ENCODE data around the gene RERE.

Gene RERE

DNA sequence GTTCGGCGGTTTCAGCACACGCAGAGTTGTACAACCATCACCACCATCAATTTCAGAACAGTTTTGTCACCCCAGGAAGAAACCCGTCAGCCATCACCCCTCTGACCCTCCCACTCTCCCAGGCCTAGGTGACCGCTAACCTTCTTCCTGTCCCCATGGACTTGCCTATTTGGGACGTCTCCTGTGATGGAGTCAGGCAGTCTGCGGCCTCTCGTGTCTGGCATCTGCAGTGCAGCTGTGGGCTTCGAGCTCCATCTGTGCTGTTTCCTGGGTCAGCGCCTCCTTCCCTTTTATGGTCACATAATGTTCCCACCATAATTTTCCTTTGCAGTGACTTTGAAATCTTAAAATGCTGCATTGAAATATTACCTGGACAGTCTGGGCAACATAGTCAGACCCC lies 475.1 kb downstream of the RERE start:
- H3K27ac ChIP-seq = no peak overlapping the region

DNA sequence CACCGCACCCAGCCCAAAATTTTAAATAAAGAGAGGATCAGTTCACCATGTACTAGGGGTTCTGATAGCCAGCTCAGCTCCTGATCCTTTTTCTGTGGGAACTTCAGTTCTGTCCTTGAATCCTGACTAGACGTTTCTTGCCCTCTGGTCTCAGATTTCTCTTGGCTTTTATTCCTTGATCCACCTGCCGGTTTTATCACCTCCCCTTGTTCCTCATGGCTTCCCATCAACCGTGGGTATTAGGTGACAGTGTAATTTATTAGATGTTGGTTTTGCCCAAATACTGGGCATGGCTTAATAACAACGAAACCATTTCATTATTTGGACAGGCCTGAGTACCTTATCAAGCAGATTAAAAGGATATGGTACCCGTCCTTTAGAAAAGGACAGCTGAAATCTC lies 477.0 kb downstream of the RERE start:
- TF ChIP-seq, protein P1, sequence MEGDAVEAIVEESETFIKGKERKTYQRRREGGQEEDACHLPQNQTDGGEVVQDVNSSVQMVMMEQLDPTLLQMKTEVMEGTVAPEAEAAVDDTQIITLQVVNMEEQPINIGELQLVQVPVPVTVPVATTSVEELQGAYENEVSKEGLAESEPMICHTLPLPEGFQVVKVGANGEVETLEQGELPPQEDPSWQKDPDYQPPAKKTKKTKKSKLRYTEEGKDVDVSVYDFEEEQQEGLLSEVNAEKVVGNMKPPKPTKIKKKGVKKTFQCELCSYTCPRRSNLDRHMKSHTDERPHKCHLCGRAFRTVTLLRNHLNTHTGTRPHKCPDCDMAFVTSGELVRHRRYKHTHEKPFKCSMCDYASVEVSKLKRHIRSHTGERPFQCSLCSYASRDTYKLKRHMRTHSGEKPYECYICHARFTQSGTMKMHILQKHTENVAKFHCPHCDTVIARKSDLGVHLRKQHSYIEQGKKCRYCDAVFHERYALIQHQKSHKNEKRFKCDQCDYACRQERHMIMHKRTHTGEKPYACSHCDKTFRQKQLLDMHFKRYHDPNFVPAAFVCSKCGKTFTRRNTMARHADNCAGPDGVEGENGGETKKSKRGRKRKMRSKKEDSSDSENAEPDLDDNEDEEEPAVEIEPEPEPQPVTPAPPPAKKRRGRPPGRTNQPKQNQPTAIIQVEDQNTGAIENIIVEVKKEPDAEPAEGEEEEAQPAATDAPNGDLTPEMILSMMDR (conservative IDR thresholded peaks at IDR 0.05) = no peak
- no peak for TF ChIP-seq ZFX (IDR thresholded peaks at IDR 0.05)
- H3K27ac ChIP-seq = no peak overlapping the region

More for the DNA sequence above, 475.1 kb downstream of the RERE start:
- TF ChIP-seq ZFX (IDR thresholded peaks at IDR 0.05) = no peak
- TF ChIP-seq, protein P1 (conservative IDR thresholded peaks at IDR 0.05) = no peak

DNA sequence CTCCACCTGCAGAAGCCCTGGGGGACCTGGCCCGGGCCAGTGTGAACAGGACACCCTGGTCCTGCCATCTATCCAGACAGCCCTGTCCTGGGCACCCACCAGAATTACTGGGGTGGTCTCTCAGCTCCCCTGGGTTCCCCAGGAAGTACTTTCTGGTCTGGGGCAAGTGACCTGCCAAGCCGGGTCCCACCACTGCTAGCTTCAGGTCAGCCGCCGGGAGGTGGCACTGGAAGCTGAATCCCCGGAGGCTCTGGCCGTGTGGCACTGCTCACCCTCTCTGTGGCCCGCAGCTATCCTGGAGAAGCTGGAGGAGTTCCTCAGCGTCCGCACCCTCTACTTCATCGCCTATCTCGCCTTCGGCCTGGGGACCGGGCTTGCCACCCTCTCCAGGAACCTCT lies 478.2 kb downstream of the RERE start:
- H3K27ac ChIP-seq = no peak overlapping the region
- TF ChIP-seq, protein P1 (conservative IDR thresholded peaks at IDR 0.05) = no peak
- TF ChIP-seq ZFX (IDR thresholded peaks at IDR 0.05) = no peak

DNA sequence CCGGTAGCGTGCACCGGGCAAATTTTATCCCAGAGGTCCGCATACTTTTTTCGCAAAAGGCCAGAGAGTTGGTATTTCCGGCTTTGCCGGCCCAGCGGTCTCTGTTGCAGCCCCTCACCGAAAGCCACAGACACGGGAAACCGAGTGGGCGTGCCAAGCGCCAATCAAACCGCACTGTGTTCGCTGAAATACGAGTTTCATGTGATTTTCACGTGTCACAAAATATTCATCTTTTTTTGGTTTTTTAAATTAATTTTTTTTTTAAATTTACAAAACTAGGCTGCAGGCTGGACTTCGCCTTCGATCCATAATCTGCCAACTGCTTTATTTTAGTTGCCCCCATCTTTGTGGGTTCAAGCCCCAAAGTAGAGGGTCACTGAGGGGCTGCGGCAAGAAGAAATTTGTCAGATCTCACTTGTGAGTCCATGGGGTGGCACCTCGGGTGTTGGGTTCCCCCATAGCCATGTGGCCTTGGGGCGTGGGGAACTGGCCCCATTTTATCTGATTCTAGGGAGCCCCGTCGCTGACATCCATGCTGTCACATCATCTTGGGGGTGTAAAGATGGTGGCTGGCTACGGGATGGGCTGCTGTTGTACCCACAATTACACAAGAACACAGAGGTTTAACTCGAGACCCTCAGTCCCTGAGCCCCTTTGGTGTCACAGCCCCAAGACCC lies 478.8 kb downstream of the RERE start:
- H3K27ac ChIP-seq = no peak overlapping the region

DNA sequence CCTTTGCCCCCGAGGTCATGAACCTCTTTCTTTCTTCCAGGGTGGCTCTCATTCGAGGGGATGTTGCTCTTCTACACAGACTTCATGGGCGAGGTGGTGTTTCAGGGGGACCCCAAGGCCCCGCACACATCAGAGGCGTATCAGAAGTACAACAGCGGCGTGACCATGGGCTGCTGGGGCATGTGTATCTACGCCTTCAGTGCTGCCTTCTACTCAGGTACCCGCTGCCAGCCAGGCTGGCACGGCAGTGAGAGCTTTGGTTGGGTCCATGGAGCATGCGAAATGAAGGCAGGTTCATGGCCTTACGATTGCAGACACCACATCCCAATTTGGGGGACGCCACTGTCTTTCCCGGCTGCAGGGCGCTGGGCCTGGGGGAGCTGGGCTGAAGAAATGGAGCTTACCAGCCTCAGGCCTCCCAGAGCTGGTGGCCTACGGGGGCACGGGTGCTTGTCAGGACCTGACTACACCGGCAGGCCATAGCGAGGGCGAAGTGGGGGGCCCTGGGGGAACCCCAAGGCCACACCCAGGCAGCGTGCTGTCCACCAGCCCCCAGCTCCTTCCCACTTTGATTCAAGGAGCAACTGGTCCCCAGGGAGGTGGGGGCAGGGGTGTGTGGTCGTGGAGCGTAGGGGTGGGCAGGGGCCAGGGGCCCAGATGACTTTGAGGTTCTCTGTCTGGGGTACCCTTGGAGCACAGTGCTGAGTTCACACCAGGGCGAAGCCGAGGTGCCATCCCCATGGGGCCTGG lies 479.5 kb downstream of the RERE start:
- TF ChIP-seq, protein P1 (conservative IDR thresholded peaks at IDR 0.05) = no peak
- no peak for TF ChIP-seq ZFX (IDR thresholded peaks at IDR 0.05)
- H3K27ac ChIP-seq = no peak overlapping the region

More for the DNA sequence above, 478.8 kb downstream of the RERE start:
- TF ChIP-seq, protein P1 (conservative IDR thresholded peaks at IDR 0.05) = no peak
- no peak for TF ChIP-seq ZFX (IDR thresholded peaks at IDR 0.05)

DNA sequence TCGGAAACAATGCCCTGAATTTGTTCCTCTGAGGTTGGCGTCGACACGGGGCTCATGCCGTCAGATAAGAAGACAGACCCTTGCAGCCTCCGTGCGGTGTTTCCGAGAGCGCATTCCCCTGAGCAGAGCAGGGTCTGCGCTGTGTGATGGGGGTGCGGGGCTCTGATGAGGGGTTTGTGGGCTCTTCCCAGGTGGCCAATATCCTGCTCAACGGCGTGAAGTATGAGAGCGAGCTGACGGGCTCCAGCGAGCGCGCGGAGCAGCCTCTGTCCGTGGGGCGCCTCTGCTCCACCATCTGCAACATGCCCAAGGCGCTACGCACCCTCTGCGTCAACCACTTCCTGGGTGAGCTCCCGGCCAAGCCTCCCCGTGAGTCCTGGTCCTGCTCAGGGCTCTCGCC lies 482.2 kb downstream of the RERE start:
- no peak for TF ChIP-seq ZFX (IDR thresholded peaks at IDR 0.05)
- TF ChIP-seq, protein P1 (conservative IDR thresholded peaks at IDR 0.05) = no peak
- no peak overlapping the region for H3K27ac ChIP-seq

DNA sequence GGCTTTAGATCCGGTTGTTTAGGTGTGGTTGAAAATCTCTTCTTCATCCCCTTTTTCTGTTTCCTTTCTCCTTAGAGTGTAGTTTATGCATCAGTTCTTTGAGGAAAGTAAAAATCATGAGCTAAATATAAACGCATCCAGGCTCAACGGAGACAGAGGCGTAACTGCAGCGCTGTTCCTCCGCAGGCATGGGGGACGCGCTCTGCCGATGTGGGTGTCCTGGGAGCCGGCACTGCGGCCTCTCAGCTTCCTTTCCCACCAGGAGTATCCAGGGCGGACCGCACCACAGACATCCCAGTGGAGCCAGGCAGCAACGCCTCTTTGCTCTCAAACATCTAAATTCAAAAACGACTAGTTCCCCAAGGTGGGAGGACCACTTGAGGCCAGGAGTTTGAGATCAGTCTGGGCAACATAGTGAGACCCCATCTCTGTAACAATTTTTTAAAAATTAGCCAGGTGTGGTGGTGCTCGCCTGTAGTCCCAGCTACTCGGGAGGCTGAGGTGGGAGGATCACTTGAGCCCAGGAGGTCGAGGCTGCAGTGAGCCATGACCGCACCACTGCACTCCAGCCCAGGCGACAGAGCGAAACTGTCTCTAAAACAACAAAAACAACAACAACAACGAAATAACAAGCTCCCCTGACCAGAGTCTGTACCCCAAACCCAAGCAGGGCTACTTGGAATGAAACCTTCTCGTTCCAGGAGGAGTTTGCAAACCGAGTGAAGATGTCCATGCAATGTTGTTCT lies 483.2 kb downstream of the RERE start:
- TF ChIP-seq, protein P1 (conservative IDR thresholded peaks at IDR 0.05) = no peak
- no peak overlapping the region for H3K27ac ChIP-seq

Measured in C4-2B (cell line).